ENCODE results near the gene GPC6. TPM values are rescaled to one million over a fixed set of nuclear protein-coding genes. Genes with fewer than 3 reads are reported as not detected.

The GPC6 gene
- total RNA-seq, 3 donors from 2014 or later (not counting 1 experiment from before 2014, with no cell fraction given) = not detected

GRCh38 chr13:93280688-93281087 is 54.1 kb downstream of the GPC6 start:
- H3K27ac ChIP-seq (ENCODE audit: low read length) = no peak overlapping the region
- H3K9me3 ChIP-seq (ENCODE audit: control insufficient read depth, insufficient read depth, low read length) = no peaks in the 10 kb centered on the region
- peaks cover 2 to 8% of the 10 kb centered on the region in 2 donors for H3K9me3 Mint-ChIP-seq
- H3K4me1 Mint-ChIP-seq = no peaks in the 10 kb centered on the region
- H3K4me1 ChIP-seq (ENCODE audit: control insufficient read depth, insufficient read depth, low read length) = no peaks in the 10 kb centered on the region
- no peak overlapping the region for H3K4me3 ChIP-seq (ENCODE audit: low read length)
- TF ChIP-seq CTCF (IDR thresholded peaks at IDR 0.05) = no peak
- H3K27me3 Mint-ChIP-seq (ENCODE audit: low read depth in 2 of 2) = no peaks in the 10 kb centered on the region
- ATAC-seq (no peak), DNase-seq (no peak)
- H3K36me3 Mint-ChIP-seq = no peaks in the 10 kb centered on the region
- intact Hi-C loops (cut with micrococcal nuclease) = no loop called here
- H3K36me3 ChIP-seq (ENCODE audit: control insufficient read depth, insufficient read depth, low read length) = no peaks in the 10 kb centered on the region
- no peaks in the 10 kb centered on the region for H3K27me3 ChIP-seq (ENCODE audit: control insufficient read depth, insufficient read depth, low read length)
- no peak overlapping the region for H3K4me3 Mint-ChIP-seq
- H3K27ac Mint-ChIP-seq = no peak overlapping the region
- WGBS (ENCODE audit: insufficient coverage) = 85% methylated on average over 8 of the region's 8 CpGs

- 71% methylated on average over 4 of the region's 4 CpGs for WGBS (ENCODE audit: insufficient coverage)
- TF ChIP-seq CTCF (IDR thresholded peaks at IDR 0.05) = no peak
- Histone ChIP-seq H3K9me3 (ENCODE audit: control insufficient read depth, insufficient read depth, low read length) (no peaks in the 10 kb centered on the region), H3K36me3 (ENCODE audit: control insufficient read depth, insufficient read depth, low read length) (no peaks in the 10 kb centered on the region), H3K4me3 (ENCODE audit: low read length) (no peak overlapping the region), H3K4me1 (ENCODE audit: control insufficient read depth, insufficient read depth, low read length) (no peaks in the 10 kb centered on the region), H3K27ac (ENCODE audit: low read length) (no peak overlapping the region), H3K27me3 (ENCODE audit: control insufficient read depth, insufficient read depth, low read length) (no peaks in the 10 kb centered on the region)
- ATAC-seq (no peak), DNase-seq (no peak)
- H3K4me3 Mint-ChIP-seq = no peak overlapping the region
- no peaks in the 10 kb centered on the region for H3K36me3 Mint-ChIP-seq
- no peaks in the 10 kb centered on the region for H3K4me1 Mint-ChIP-seq
- H3K9me3 Mint-ChIP-seq = peaks cover 3 to 4% of the 10 kb centered on the region in 2 donors
- no peaks in the 10 kb centered on the region for H3K27me3 Mint-ChIP-seq (ENCODE audit: low read depth in 2 of 2)
- intact Hi-C loops (cut with micrococcal nuclease) = no loop called here
- H3K27ac Mint-ChIP-seq = no peak overlapping the region
Observed at GRCh38 chr13:93283255-93283654, 56.6 kb downstream of the GPC6 start.

- Histone ChIP-seq H3K4me1 (ENCODE audit: control insufficient read depth, insufficient read depth, low read length) (no peaks in the 10 kb centered on the region), H3K4me3 (ENCODE audit: low read length) (no peak overlapping the region), H3K9me3 (ENCODE audit: control insufficient read depth, insufficient read depth, low read length) (no peaks in the 10 kb centered on the region), H3K36me3 (ENCODE audit: control insufficient read depth, insufficient read depth, low read length) (no peaks in the 10 kb centered on the region), H3K27ac (ENCODE audit: low read length) (no peak overlapping the region), H3K27me3 (ENCODE audit: control insufficient read depth, insufficient read depth, low read length) (no peaks in the 10 kb centered on the region)
- TF ChIP-seq CTCF (IDR thresholded peaks at IDR 0.05) = no peak
- intact Hi-C loops (cut with micrococcal nuclease) = no loop called here
- DNase-seq (no peak), ATAC-seq (no peak)
- peaks cover 3 to 4% of the 10 kb centered on the region in 2 donors for H3K9me3 Mint-ChIP-seq
- WGBS (ENCODE audit: insufficient coverage) = 67% methylated on average over 1 of the region's 1 CpG
- no peak overlapping the region for H3K4me3 Mint-ChIP-seq
- no peaks in the 10 kb centered on the region for H3K4me1 Mint-ChIP-seq
- H3K27ac Mint-ChIP-seq = no peak overlapping the region
- H3K27me3 Mint-ChIP-seq (ENCODE audit: low read depth in 2 of 2) = no peaks in the 10 kb centered on the region
- H3K36me3 Mint-ChIP-seq = no peaks in the 10 kb centered on the region
Observed at GRCh38 chr13:93284064-93284463, 57.5 kb downstream of the GPC6 start.

- DNase-seq = no peak
- Mint-ChIP-seq H3K4me1 (no peaks in the 10 kb centered on the region), H3K36me3 (no peaks in the 10 kb centered on the region), H3K27me3 (ENCODE audit: low read depth in 2 of 2) (no peaks in the 10 kb centered on the region), H3K9me3 (peaks cover 3 to 4% of the 10 kb centered on the region in 2 donors), H3K27ac (no peak overlapping the region), H3K4me3 (no peak overlapping the region)
- no peak for TF ChIP-seq CTCF (IDR thresholded peaks at IDR 0.05)
- no peak for ATAC-seq
- 74% methylated on average over 3 of the region's 4 CpGs for WGBS (ENCODE audit: insufficient coverage)
- Histone ChIP-seq H3K27me3 (ENCODE audit: control insufficient read depth, insufficient read depth, low read length) (no peaks in the 10 kb centered on the region), H3K36me3 (ENCODE audit: control insufficient read depth, insufficient read depth, low read length) (no peaks in the 10 kb centered on the region), H3K4me3 (ENCODE audit: low read length) (no peak overlapping the region), H3K27ac (ENCODE audit: low read length) (no peak overlapping the region), H3K4me1 (ENCODE audit: control insufficient read depth, insufficient read depth, low read length) (no peaks in the 10 kb centered on the region), H3K9me3 (ENCODE audit: control insufficient read depth, insufficient read depth, low read length) (no peaks in the 10 kb centered on the region)
- intact Hi-C loops (cut with micrococcal nuclease) = no loop called here
Observed at GRCh38 chr13:93286047-93286446, 59.4 kb downstream of the GPC6 start.

Measured in natural killer cell (primary cell).